ENCODE measurements around the gene SLC12A8. TPM values are rescaled to one million over a fixed set of nuclear protein-coding genes. Genes with fewer than 3 reads are reported as not detected.

The SLC12A8 gene
- total RNA-seq, 2 experiments from 2014 or later = 0.36 to 0.38 TPM

DNA sequence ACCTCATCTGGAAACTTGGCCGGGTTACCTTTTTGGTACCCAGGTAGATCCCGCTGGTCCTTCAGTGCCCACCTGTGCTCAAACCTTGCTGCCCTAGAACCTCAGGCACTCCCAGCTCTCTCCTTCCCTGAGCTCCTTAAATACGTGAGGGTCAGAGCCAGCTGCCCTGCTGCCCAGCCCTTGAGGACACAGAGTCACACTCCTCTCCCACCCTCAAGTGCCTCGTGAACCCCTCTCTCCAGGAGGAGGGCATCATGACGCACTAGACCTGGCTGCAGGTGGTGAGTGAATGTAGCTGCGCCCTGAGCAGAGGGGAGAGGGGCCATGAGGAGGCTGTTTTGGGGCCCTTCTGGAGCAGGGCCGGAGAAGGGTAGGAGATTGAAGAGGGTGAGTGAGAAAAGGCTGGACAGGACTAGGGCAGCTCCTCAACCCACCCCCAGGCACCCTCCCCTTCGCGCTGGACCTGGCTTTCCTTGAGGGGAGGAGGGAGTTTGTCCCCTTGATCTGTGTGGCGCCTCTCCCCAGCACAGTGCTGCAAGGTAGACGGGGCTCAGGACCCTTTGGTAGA, 941 bp downstream of the SLC12A8 start:
- H3K9me3 ChIP-seq (ENCODE audit: control insufficient read depth in 1 of 2, insufficient read depth in 1 of 2, low read length in 2 of 2) = peaks cover 0 to 7% of the 10 kb centered on the region in 2 experiments
- H3K4me3 ChIP-seq (ENCODE audit: low read length) = no peak overlapping the region
- Mint-ChIP-seq H3K36me3 (ENCODE audit: low read depth) (no peaks in the 10 kb centered on the region), H3K4me3 (peak overlapping the region; percentile 54), H3K27me3 (peaks cover 66% of the 10 kb centered on the region), H3K9me3 (no peaks in the 10 kb centered on the region), H3K27ac (no peak overlapping the region), H3K4me1 (ENCODE audit: low read depth) (peaks cover 14% of the 10 kb centered on the region)
- H3K36me3 ChIP-seq (ENCODE audit: insufficient read depth, low read length) = no peaks in the 10 kb centered on the region
- H3K27ac ChIP-seq (ENCODE audit: low read depth in 1 of 2, low read length in 2 of 2) = no peak overlapping the region
- CTCF ChIA-PET = no interaction called here
- DNase-seq = no peak
- no peak for ATAC-seq (ENCODE audit: poor library complexity)
- H3K4me1 ChIP-seq (ENCODE audit: insufficient read depth, low read length) = peaks cover 12% of the 10 kb centered on the region
- POLR2A ChIA-PET = no interaction called here
- intact Hi-C loops (cut with DNase I, micrococcal nuclease) = no loop called here
- TF ChIP-seq, protein P1, sequence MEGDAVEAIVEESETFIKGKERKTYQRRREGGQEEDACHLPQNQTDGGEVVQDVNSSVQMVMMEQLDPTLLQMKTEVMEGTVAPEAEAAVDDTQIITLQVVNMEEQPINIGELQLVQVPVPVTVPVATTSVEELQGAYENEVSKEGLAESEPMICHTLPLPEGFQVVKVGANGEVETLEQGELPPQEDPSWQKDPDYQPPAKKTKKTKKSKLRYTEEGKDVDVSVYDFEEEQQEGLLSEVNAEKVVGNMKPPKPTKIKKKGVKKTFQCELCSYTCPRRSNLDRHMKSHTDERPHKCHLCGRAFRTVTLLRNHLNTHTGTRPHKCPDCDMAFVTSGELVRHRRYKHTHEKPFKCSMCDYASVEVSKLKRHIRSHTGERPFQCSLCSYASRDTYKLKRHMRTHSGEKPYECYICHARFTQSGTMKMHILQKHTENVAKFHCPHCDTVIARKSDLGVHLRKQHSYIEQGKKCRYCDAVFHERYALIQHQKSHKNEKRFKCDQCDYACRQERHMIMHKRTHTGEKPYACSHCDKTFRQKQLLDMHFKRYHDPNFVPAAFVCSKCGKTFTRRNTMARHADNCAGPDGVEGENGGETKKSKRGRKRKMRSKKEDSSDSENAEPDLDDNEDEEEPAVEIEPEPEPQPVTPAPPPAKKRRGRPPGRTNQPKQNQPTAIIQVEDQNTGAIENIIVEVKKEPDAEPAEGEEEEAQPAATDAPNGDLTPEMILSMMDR (IDR thresholded peaks at IDR 0.05) = no peak
- peaks cover 19 to 45% of the 10 kb centered on the region in 2 experiments for H3K27me3 ChIP-seq (ENCODE audit: control insufficient read depth in 1 of 2, insufficient read depth in 2 of 2, low read length in 2 of 2)

DNA sequence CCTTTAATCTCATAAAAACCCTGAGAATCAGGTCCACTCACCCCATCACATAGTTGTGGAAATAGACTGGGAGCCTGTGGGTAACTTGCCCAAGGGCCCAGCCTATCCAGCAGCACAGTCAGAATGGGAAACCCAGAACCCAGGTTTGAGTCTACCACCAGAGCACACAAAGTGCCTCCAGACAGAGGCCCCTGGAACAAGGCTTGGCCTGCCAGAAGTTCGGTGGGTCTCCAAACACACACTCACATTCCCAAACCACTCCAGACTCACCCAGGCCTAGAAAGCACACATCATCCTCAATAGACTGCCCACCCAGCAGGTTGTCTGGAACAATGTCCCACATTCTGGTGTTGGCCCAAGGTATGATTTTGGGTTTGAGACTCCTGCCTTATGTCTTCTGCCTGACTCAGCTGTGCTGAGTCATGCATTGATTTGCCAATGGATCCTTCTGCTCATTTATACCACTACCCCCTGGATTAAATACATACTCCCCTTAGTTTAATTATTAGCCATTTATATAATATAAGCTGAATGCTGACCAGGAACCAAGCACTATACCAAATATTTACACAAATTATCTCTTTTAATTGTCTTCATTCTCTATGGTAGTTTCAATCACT, 4.5 kb downstream of the SLC12A8 start:
- H3K36me3 Mint-ChIP-seq (ENCODE audit: low read depth) = no peaks in the 10 kb centered on the region
- H3K27ac ChIP-seq (ENCODE audit: low read depth in 1 of 2, low read length in 2 of 2) = no peak overlapping the region
- peaks cover 0 to 7% of the 10 kb centered on the region in 2 experiments for H3K9me3 ChIP-seq (ENCODE audit: control insufficient read depth in 1 of 2, insufficient read depth in 1 of 2, low read length in 2 of 2)
- H3K4me1 ChIP-seq (ENCODE audit: insufficient read depth, low read length) = peaks cover 12% of the 10 kb centered on the region
- no peak overlapping the region for H3K4me3 Mint-ChIP-seq
- ATAC-seq (ENCODE audit: poor library complexity) = no peak
- H3K9me3 Mint-ChIP-seq = no peaks in the 10 kb centered on the region
- H3K27me3 ChIP-seq (ENCODE audit: control insufficient read depth in 1 of 2, insufficient read depth in 2 of 2, low read length in 2 of 2) = peaks cover 15 to 29% of the 10 kb centered on the region in 2 experiments
- no peaks in the 10 kb centered on the region for H3K36me3 ChIP-seq (ENCODE audit: insufficient read depth, low read length)
- H3K4me3 ChIP-seq (ENCODE audit: low read length) = no peak overlapping the region
- TF ChIP-seq, protein P1 (IDR thresholded peaks at IDR 0.05) = no peak
- intact Hi-C loops (cut with DNase I, micrococcal nuclease) = no loop called here
- ChIA-PET POLR2A (no interaction called here), CTCF (no interaction called here)
- peaks cover 6% of the 10 kb centered on the region for H3K4me1 Mint-ChIP-seq (ENCODE audit: low read depth)
- no peak for DNase-seq
- peaks cover 51% of the 10 kb centered on the region for H3K27me3 Mint-ChIP-seq
- no peak overlapping the region for H3K27ac Mint-ChIP-seq

DNA sequence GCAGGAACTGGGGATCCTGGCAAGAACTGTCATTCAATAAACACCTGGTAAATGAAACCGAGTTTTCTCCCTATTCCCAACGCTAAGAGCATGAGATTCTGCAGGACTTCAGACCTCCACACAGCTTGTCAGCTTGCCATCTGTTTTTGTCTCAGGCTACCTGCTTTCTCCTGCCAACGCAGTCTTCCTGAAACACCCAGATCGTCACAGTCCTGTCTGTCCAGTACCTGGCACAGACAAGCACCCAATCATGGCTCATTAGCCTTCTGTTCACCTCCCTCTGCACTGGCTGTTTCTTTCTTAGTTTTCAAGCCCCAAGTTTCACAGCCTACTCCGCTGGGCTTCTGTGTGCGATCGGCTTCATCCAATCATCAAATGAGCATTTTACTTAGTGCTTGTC, 5.0 kb downstream of the SLC12A8 start:
- Mint-ChIP-seq H3K9me3 (no peaks in the 10 kb centered on the region), H3K4me1 (ENCODE audit: low read depth) (peaks cover 6% of the 10 kb centered on the region), H3K4me3 (no peak overlapping the region), H3K27ac (no peak overlapping the region), H3K27me3 (peaks cover 49% of the 10 kb centered on the region), H3K36me3 (ENCODE audit: low read depth) (no peaks in the 10 kb centered on the region)
- no peak overlapping the region for H3K4me3 ChIP-seq (ENCODE audit: low read length)
- peaks cover 7% of the 10 kb centered on the region for H3K4me1 ChIP-seq (ENCODE audit: insufficient read depth, low read length)
- no peaks in the 10 kb centered on the region for H3K36me3 ChIP-seq (ENCODE audit: insufficient read depth, low read length)
- no peak for ATAC-seq (ENCODE audit: poor library complexity)
- peaks cover 0 to 7% of the 10 kb centered on the region in 2 experiments for H3K9me3 ChIP-seq (ENCODE audit: control insufficient read depth in 1 of 2, insufficient read depth in 1 of 2, low read length in 2 of 2)
- H3K27me3 ChIP-seq (ENCODE audit: control insufficient read depth in 1 of 2, insufficient read depth in 2 of 2, low read length in 2 of 2) = peaks cover 11 to 24% of the 10 kb centered on the region in 2 experiments
- POLR2A ChIA-PET = no interaction called here
- CTCF ChIA-PET = no interaction called here
- intact Hi-C loops (cut with DNase I, micrococcal nuclease) = no loop called here
- no peak for DNase-seq
- TF ChIP-seq, protein P1 (IDR thresholded peaks at IDR 0.05) = no peak
- H3K27ac ChIP-seq (ENCODE audit: low read depth in 1 of 2, low read length in 2 of 2) = no peak overlapping the region

Data from CD4-positive, alpha-beta T cell (primary cell).